GM12875 (cell line): ENCODE measurements around the gene NFAT5.

Experiments
- H3K4me3 ChIP-seq: one replicate; pipeline ENCODE4 v1.5.1; 2011; ENCODE audit warnings: low read depth, low read length, control low read depth
- CTCF ChIP-seq: IDR thresholded peaks from 2 replicates; pipeline ENCODE4 v1.5.1; 2011; ENCODE audit warnings: low read depth, mild to moderate bottlenecking, control low read depth, inconsistent platforms, low read length, moderate library complexity, borderline replicate concordance; ENCODE audit not compliant: insufficient read depth

NFAT5 gene

GRCh38 chr16:69747115-69747514 lies 181.3 kb downstream of the NFAT5 start:
- TF ChIP-seq CTCF: no peak
- H3K4me3 ChIP-seq: no peak overlapping the region

GRCh38 chr16:69748694-69749345 lies 183.1 kb downstream of the NFAT5 start:
- no peak overlapping the region for H3K4me3 ChIP-seq
- TF ChIP-seq CTCF: no peak

GRCh38 chr16:69754143-69754468 lies 188.3 kb downstream of the NFAT5 start:
- H3K4me3 ChIP-seq: peak overlapping the region; percentile 85
- TF ChIP-seq CTCF: no peak
